A673 (cell line): Measurements from ENCODE around the gene PRTFDC1.

Experiments
- EZH2 ChIP-seq: fragments of 200-600 bp; sonication (generic); IDR thresholded peaks from 2 replicates; pipeline ENCODE4 v1.6.1; 2017; ENCODE audit warnings: borderline replicate concordance, low read depth, mild to moderate bottlenecking, mixed read lengths, antibody characterized with exemption, low read length; ENCODE audit not compliant: poor library complexity, severe bottlenecking
- TF ChIP-seq, protein P1 (sequence below): fragments of 300-800, 200-600 bp; sonication (generic); conservative IDR thresholded peaks from 2 replicates; pipeline ENCODE4 v1.5.1; 2017; ENCODE audit warnings: low read depth, mild to moderate bottlenecking, antibody characterized with exemption, low read length, moderate library complexity, mixed read lengths

DNA sequence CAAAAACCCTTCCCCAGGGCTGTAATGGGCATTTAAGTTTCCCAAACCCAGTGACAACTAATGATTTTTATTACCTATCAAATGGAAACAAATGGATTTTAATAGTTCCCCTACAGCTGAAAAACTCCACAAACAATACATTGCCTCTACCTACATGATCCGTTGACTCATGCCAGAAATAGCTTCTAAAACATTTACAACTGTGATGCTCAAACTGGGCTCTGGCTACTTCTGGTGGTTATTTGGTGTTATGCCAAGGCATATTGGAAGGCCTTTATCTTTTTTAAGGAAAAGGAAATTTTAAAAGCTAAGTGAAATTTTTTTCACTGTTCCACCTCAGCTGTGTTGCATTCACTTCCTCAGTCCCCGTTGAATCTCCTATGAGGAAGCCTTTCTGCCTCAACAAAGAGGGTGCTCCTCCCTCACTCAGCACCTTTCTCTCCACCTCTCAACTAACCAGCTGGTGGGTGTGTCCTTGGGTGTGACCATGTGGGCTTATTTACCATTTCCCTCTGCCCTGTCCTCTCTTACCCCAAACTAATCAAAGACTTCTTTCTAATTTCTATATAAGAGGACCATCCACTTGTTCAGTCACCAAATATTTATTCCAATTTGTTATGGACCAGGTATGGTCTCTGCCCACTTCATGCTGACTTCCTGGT is 82.9 kb downstream of the PRTFDC1 start:
- TF ChIP-seq, protein P1, sequence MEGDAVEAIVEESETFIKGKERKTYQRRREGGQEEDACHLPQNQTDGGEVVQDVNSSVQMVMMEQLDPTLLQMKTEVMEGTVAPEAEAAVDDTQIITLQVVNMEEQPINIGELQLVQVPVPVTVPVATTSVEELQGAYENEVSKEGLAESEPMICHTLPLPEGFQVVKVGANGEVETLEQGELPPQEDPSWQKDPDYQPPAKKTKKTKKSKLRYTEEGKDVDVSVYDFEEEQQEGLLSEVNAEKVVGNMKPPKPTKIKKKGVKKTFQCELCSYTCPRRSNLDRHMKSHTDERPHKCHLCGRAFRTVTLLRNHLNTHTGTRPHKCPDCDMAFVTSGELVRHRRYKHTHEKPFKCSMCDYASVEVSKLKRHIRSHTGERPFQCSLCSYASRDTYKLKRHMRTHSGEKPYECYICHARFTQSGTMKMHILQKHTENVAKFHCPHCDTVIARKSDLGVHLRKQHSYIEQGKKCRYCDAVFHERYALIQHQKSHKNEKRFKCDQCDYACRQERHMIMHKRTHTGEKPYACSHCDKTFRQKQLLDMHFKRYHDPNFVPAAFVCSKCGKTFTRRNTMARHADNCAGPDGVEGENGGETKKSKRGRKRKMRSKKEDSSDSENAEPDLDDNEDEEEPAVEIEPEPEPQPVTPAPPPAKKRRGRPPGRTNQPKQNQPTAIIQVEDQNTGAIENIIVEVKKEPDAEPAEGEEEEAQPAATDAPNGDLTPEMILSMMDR, result no peak
- TF ChIP-seq EZH2, result no peak
